Neural progenitor cell (in vitro differentiated cells): Measurements from ENCODE around the gene NBEA.

Source experiments
- CTCF ChIP-seq: fragments of 200-600 bp; sonication (generic); IDR thresholded peaks from 2 replicates; pipeline ENCODE4 v1.5.1; 2017; ENCODE audit warnings: antibody characterized with exemption, mild to moderate bottlenecking
- EZH2phosphoT487 ChIP-seq: fragments of 200-600 bp; sonication (generic); IDR thresholded peaks from 2 replicates; pipeline ENCODE4 v1.6.1; 2017; ENCODE audit warnings: antibody characterized with exemption

- TF ChIP-seq CTCF (no peak), EZH2phosphoT487 (no peak)
These were observed 400.4 kb downstream of the NBEA start for GRCh38 chr13:35342440-35342839.
